HG03060 (cell line): ENCODE measurements around the gene CALR3.
"Not testable (repeated sequence)": the region's sequence is repeated elsewhere in the genome, so short reads cannot be mapped to it uniquely, and the experiment has no call there.

Experiments used
- ATAC-seq: cut with Tn5 transposase; IDR thresholded peaks from one replicate; pipeline ENCODE4 v1.9.1; 2021; ENCODE audit warnings: low read depth, moderate number of reproducible peaks; ENCODE audit not compliant: unreplicated experiment

CALR3 gene

DNA sequence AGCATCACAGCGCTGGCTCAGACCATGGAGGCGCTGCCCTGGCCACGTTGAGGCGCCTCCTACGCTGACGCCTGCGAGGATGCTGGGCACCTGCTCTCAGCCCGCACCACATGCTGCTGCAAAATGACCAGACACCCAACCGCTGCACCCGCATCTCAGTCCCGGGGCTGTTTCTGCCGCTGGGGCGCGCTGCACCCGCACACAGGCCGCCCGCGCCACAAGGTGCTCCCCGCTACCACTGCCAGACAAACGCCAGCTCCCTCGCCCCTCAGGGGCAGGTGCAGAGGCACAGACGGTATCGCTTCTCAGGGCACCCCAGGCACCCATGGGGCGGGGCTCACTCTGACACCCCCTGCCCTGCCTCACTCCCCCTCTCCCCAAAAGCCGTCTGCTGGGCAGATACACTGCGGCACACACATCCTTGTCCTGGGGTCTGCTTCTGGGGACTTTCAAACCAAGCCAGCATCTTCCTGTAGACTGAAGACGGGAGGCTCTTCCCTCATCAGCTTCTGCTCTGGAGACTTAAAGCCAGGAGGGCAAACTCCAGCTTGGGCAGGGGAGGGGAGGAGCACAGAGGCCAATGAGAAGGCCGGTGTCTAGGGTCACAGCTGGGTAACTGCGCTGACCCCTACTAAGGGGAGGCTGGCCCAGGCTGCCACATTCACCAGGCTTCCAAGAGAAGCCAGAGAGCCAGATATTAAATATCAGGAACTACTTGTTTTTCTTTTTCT, 29.9 kb upstream of the CALR3 start:
- no peak for ATAC-seq

DNA sequence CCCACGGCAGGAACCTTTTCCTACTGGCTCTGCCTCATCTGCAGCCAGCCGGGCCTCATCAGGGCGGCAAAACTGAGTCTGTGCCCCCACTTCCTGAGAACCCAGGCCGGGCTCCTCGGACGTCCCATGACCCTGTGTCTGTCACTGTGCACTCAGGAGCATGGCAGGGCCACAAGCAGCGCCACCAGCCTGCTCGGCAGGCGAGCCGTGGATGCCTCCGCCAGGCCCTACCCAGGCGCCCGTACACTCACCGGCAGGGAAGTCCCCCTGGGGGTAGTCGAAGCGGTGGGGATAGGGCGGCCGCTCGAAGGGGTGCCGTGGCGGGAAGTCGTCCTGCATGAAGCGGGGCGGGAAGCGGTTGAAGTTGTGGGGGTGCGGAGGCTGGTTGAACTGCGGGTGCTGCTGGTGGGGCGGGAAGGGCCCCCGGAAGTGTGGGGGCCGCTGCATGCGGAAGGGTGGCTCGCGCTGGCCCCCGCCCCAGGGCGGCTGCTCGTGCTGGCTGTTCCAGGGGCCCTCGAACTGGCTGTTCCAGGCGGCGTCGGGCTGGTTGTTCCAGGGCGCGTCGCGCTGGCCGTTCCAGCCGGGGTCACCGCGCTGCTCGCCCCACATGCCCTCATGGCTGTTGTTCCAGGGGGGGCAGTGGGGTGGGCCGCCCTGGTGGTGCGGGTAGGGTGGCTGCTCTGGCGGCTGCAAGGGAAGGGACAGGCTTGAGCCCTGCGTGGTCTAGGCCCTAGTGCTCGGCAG, 29.2 kb upstream of the CALR3 start:
- ATAC-seq = no peak

- no peak for ATAC-seq
Measured at GRCh38 chr19:16522559-16523377, 26.8 kb upstream of the CALR3 start.

DNA sequence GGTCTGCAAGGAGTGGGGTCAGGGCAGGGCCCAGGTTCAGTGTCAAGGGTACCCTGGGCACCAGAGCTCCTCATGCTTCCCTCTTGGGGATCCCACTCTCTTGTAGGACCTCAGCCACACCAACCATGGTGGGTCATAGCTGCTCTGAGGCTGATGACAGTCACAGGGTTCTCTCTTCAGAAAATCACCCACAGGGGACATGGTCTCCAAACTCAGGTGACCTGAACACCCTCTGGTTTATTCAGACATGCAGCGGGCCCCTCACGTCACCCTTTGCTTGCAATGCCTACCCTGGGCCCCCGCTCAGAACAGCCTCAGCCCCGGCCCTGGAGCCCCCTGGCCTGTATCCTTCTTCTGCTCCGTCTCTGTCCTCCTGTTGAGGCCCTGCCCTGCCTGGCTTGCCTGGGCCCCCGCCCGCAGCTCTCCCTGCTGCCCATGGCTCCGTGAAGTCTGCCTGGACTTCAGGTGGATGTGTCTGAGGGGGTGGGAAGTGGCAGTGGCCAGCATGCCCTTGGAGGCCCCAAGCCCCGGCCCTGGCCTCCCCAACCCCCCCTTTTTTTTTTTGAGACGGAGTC, 25.8 kb upstream of the CALR3 start:
- no peak for ATAC-seq

GRCh38 chr19:16520986-16521624, 25.1 kb upstream of the CALR3 start:
- ATAC-seq = no peak

GRCh38 chr19:16520074-16520973, 24.4 kb upstream of the CALR3 start:
- ATAC-seq = no peak

GRCh38 chr19:16519230-16519687, 23.3 kb upstream of the CALR3 start:
- no peak for ATAC-seq

DNA sequence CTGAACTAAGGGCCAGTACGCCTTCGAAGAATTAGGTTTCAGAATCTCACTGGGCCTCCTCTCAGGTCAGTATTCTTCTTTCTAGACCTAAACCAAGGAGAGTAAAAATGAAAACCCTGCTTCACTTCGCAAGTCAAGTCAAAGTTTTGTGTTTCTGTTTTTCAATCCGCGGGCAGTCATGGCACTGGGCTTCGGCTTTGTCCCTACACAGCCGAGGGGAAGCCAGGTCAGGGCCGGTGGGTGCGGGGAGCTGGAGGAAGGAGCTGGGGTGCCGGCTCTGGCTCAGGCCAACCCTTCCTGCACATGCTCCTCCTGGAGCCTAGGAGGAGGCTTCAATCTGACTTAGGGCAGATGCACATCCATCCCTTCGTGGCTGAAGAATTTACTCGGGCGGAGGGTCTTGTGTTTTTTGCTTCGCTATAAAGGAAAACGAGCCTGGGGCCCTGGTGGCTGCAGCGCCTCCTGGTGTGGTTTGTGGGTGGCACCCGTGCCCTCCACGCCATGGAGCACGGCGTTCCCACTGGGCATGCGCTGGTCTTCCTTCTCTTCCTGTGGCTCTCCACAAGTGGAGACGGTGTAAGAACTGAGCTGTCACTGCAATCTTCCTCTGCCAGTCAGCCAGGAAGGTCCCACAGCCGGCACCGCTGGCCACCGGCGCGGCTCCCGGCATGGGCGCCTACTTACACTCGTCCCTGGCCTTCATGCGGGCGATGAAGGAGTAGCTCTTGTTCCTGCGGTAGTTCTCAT, 22.7 kb upstream of the CALR3 start:
- ATAC-seq = no peak

GRCh38 chr19:16518061-16518460, 22.1 kb upstream of the CALR3 start:
- no peak for ATAC-seq

GRCh38 chr19:16516923-16517610, 21.1 kb upstream of the CALR3 start:
- ATAC-seq = no peak

GRCh38 chr19:16516381-16516780, 20.4 kb upstream of the CALR3 start:
- no peak for ATAC-seq

- no peak for ATAC-seq
Measured at GRCh38 chr19:16514383-16515019, 18.5 kb upstream of the CALR3 start.

DNA sequence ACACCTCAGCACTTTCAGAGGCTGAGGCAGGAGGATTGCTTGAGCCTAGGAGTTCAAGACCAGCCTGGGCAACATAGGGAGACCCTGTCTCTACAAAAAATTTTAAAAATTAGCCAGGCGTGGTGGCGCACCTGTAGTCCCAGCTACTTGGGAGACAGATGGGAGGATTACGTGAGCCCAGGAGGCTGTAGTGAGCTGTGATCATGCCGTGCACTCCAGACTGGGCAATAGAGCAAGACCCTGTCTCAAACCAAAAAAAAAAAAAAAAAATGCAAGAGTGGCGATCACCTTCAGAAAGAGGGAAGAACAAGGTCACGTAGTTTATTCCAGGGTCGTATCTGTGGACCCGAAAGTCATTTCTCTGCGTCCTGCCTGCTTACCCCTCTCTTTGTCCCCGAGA, 16.6 kb upstream of the CALR3 start:
- ATAC-seq = not testable (repeated sequence)

GRCh38 chr19:16509141-16510061, 13.4 kb upstream of the CALR3 start:
- no peak for ATAC-seq

DNA sequence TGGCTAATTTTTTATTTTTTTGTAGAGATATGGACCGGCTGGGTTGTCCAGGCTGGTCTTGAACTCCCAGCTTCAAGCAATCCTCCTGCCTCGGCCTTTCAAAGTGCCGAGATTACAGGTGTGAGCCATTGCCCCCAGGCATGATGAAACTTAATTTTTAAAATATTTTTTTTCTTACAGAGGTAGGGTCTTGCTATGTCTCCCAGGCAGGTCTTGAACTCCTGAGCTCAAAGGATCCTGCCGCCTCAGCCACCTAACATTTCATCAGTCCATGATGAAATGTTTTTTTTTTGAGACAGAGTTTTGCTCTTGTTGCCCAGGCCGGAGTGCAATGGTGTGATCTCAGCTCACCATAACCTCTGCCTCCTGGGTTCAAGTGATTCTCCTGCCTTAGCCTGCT, 12.6 kb upstream of the CALR3 start:
- ATAC-seq = no peak

DNA sequence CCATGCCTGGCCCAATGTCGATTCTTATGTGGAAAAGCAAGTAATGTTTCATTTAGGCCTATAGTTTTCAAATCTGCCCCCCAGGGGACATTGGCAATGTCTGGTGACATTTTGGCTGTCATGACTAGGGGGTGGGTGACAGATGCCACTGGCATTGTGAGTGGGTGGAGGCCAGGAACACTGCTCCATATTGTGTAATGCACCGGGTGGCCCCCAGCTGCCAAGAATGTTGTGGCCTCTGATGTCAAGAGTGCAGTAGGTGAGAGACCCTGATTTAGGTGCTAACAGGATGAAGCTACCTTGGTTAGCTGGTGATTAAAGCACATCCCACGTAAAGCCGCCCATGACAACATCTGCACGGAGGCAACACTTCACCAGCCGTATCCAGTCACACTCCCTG, 11.0 kb upstream of the CALR3 start:
- ATAC-seq = no peak

DNA sequence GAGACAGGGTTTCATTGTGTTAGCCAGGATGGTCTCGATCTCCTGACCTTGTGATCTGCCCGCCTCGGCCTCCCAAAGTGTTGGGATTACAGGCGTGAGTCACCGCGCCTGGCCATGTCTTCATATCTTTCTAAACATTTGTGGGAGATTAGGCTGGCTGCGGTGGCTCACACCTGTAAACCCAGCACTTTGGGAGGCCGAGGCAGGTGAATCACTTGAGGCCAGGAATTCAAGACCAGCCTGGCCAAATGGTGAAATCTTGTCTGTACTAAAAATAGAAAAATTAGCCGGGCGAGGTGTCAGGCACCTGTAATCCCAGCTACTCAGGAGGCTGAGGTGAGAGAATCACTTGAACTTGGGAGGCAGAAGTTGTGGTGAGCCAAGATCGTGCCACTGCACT, 10.2 kb upstream of the CALR3 start:
- ATAC-seq = not testable (repeated sequence)
